HepG2 (cell line): ENCODE measurements around the gene RRBP1. TPM values are rescaled to one million over a fixed set of nuclear protein-coding genes. Genes with fewer than 3 reads are reported as not detected.
A peak's percentile ranks its signal among the peaks of the same experiment; 100 is the strongest.

Source experiments
- AGO2 ChIP-seq: fragments of 200-400 bp; formaldehyde crosslinking; optimal IDR thresholded peaks from 2 replicates; pipeline ENCODE3; 2017; ENCODE audit warnings: mild to moderate bottlenecking, low read depth, low read length, moderate library complexity
- EHMT2 ChIP-seq: fragments of 200-600 bp; sonication (generic); IDR thresholded peaks from 2 replicates; pipeline ENCODE4 v1.7.0; 2017; ENCODE audit warnings: antibody characterized with exemption, low read depth, low read length, borderline replicate concordance
- GTF2F1 ChIP-seq: fragments of 150-350 bp; IDR thresholded peaks from 2 replicates; pipeline ENCODE4 v1.6.1; 2014; ENCODE audit warnings: low read length
- PHF21A ChIP-seq: sonication (generic); formaldehyde crosslinking; IDR thresholded peaks from 2 replicates; pipeline ENCODE4 v1.5.0; 2020; ENCODE audit warnings: mild to moderate bottlenecking, missing genetic modification reagents
- RXRB ChIP-seq: IDR thresholded peaks from 2 replicates; pipeline ENCODE4 v1.6.1; 2016; ENCODE audit warnings: borderline replicate concordance, missing genetic modification reagents, missing compliant biosample characterization
- SMAD3 ChIP-seq: sonication (generic); formaldehyde crosslinking; IDR thresholded peaks from 2 replicates; pipeline ENCODE4 v1.4.0; 2020; ENCODE audit warnings: missing genetic modification reagents
- TCF12 ChIP-seq, 2 experiments: fragments of 450-650 bp in 1 of 2; sonication (generic) in 1 of 2; formaldehyde crosslinking in 1 of 2; IDR thresholded peaks; 2 replicates each; pipeline versions ENCODE4 v1.6.1 to v1.8.0; 2017 to 2022; ENCODE audit warnings: antibody characterized with exemption in 1 of 2, mild to moderate bottlenecking in 1 of 2, missing genetic modification reagents in 1 of 2, moderate library complexity in 1 of 2
- ZFP36L1 ChIP-seq: sonication (generic); formaldehyde crosslinking; IDR thresholded peaks from 2 replicates; pipeline ENCODE4 v1.8.0; 2022; ENCODE audit warnings: mild to moderate bottlenecking, missing genetic modification reagents, moderate library complexity
- ZNF326 ChIP-seq: sonication (generic); formaldehyde crosslinking; IDR thresholded peaks from 2 replicates; pipeline ENCODE4 v1.4.0; 2020; ENCODE audit warnings: missing genetic modification reagents, borderline replicate concordance
- ZNF382 ChIP-seq: sonication (generic); formaldehyde crosslinking; IDR thresholded peaks from 2 replicates; pipeline ENCODE4 v1.5.0; 2020; ENCODE audit warnings: missing genetic modification reagents, mild to moderate bottlenecking, borderline replicate concordance
- ZNF530 ChIP-seq: sonication (generic); formaldehyde crosslinking; IDR thresholded peaks from 2 replicates; pipeline ENCODE4 v1.5.0; 2020; ENCODE audit warnings: low read depth, mild to moderate bottlenecking, missing genetic modification reagents
- ZNF878 ChIP-seq: sonication (generic); formaldehyde crosslinking; IDR thresholded peaks from 2 replicates; pipeline ENCODE4 v1.8.1; 2023; ENCODE audit warnings: mild to moderate bottlenecking, missing genetic modification reagents, moderate library complexity
- polyA plus RNA-seq, 8 experiments: library from polyadenylated mRNA; depleted of rRNA in 3 of 8; stranded (reverse) in 7 of 8; unstranded in 1 of 8; fragments of >200 nt; fragmentation: Illumina TruSeq in 4 of 8; extraction: Trizol in 4 of 8; gene quantifications; 2 replicates each; pipeline versions ENCODE4 v1.2.1 to v1.2.3, GENCODE V29; 2011 to 2016; ENCODE audit warnings: low read depth in 4 of 8, missing spikeins in 1 of 8, mixed read lengths in 1 of 8; ENCODE audit not compliant: insufficient read depth in 1 of 8
- total RNA-seq, 5 experiments: library from RNA; depleted of rRNA; stranded (reverse); fragments of >200 nt; fragmentation: Illumina TruSeq; extraction: Trizol; gene quantifications; 2 replicates each; pipeline ENCODE4 v1.2.3, GENCODE V29; 2016; ENCODE audit warnings: low read depth in 1 of 5
- TF ChIP-seq, protein P1 (sequence below): IDR thresholded peaks from 2 replicates; pipeline ENCODE4 v1.6.1; 2016; ENCODE audit warnings: control low read depth
- TF ChIP-seq, protein P2 (sequence below): sonication (generic); formaldehyde crosslinking; IDR thresholded peaks from 2 replicates; pipeline ENCODE4 v1.5.1; 2020; ENCODE audit warnings: mild to moderate bottlenecking, missing genetic modification reagents, borderline replicate concordance
- TF ChIP-seq, protein P3 (sequence below): sonication (generic); formaldehyde crosslinking; IDR thresholded peaks from 2 replicates; pipeline ENCODE4 v1.4.0; 2020; ENCODE audit warnings: mild to moderate bottlenecking, missing genetic modification reagents
- TF ChIP-seq, protein P4 (sequence below): sonication (generic); formaldehyde crosslinking; IDR thresholded peaks from 2 replicates; pipeline ENCODE4 v1.5.1; 2020; ENCODE audit warnings: missing genetic modification reagents, mild to moderate bottlenecking, borderline replicate concordance
- TF ChIP-seq, protein P5 (sequence below): sonication (generic); formaldehyde crosslinking; IDR thresholded peaks from 2 replicates; pipeline ENCODE4 v1.8.0; 2022; ENCODE audit warnings: mild to moderate bottlenecking, missing genetic modification reagents, borderline replicate concordance

RRBP1 gene
- total and polyA plus RNA-seq, 2 of the 13 experiments (the other 11 are each of a cell fraction or from before 2014, with no cell fraction given): 150 to 222 TPM

DNA sequence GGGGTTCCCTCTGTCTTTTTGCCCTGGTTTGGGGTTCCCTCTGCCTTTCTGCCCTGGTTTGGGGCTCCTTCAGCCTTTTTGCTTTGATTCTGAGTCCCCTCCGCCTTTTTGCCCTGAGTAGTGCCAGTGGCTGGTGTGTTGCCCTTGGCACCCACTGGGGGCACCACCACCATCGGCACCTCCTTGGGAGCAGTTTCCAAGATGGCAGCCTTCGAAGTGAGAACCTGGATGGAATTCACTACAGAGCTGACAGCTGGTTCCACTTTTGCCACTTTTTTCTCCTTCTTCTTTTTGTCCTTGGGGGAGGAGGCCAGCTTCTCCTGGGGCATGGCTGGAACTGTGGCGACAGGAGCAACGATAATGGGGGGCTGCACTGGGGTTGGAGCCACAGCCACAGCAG, 22.2 kb downstream of the RRBP1 start (continued):
- TF ChIP-seq RXRB (CRISPR knock-in tag) (no peak), EHMT2 (no peak), ZNF382 (CRISPR knock-in tag) (no peak), ZNF878 (CRISPR knock-in tag) (no peak), GTF2F1 (no peak), PHF21A (CRISPR knock-in tag) (no peak), SMAD3 (CRISPR knock-in tag) (no peak), ZNF530 (no peak), ZFP36L1 (CRISPR knock-in tag) (no peak), AGO2 (peak; percentile 24), ZNF326 (CRISPR knock-in tag) (no peak), TCF12 (IDR thresholded peaks at IDR 0.05) (no peak), TCF12 (CRISPR knock-in tag; IDR thresholded peaks at IDR 0.05) (no peak)
- TF ChIP-seq, protein P1, sequence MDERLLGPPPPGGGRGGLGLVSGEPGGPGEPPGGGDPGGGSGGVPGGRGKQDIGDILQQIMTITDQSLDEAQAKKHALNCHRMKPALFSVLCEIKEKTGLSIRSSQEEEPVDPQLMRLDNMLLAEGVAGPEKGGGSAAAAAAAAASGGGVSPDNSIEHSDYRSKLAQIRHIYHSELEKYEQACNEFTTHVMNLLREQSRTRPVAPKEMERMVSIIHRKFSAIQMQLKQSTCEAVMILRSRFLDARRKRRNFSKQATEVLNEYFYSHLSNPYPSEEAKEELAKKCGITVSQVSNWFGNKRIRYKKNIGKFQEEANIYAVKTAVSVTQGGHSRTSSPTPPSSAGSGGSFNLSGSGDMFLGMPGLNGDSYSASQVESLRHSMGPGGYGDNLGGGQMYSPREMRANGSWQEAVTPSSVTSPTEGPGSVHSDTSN (CRISPR knock-in tag): no peak
- TF ChIP-seq, protein P2, sequence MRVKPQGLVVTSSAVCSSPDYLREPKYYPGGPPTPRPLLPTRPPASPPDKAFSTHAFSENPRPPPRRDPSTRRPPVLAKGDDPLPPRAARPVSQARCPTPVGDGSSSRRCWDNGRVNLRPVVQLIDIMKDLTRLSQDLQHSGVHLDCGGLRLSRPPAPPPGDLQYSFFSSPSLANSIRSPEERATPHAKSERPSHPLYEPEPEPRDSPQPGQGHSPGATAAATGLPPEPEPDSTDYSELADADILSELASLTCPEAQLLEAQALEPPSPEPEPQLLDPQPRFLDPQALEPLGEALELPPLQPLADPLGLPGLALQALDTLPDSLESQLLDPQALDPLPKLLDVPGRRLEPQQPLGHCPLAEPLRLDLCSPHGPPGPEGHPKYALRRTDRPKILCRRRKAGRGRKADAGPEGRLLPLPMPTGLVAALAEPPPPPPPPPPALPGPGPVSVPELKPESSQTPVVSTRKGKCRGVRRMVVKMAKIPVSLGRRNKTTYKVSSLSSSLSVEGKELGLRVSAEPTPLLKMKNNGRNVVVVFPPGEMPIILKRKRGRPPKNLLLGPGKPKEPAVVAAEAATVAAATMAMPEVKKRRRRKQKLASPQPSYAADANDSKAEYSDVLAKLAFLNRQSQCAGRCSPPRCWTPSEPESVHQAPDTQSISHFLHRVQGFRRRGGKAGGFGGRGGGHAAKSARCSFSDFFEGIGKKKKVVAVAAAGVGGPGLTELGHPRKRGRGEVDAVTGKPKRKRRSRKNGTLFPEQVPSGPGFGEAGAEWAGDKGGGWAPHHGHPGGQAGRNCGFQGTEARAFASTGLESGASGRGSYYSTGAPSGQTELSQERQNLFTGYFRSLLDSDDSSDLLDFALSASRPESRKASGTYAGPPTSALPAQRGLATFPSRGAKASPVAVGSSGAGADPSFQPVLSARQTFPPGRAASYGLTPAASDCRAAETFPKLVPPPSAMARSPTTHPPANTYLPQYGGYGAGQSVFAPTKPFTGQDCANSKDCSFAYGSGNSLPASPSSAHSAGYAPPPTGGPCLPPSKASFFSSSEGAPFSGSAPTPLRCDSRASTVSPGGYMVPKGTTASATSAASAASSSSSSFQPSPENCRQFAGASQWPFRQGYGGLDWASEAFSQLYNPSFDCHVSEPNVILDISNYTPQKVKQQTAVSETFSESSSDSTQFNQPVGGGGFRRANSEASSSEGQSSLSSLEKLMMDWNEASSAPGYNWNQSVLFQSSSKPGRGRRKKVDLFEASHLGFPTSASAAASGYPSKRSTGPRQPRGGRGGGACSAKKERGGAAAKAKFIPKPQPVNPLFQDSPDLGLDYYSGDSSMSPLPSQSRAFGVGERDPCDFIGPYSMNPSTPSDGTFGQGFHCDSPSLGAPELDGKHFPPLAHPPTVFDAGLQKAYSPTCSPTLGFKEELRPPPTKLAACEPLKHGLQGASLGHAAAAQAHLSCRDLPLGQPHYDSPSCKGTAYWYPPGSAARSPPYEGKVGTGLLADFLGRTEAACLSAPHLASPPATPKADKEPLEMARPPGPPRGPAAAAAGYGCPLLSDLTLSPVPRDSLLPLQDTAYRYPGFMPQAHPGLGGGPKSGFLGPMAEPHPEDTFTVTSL (CRISPR knock-in tag): no peak
- TF ChIP-seq, protein P3, sequence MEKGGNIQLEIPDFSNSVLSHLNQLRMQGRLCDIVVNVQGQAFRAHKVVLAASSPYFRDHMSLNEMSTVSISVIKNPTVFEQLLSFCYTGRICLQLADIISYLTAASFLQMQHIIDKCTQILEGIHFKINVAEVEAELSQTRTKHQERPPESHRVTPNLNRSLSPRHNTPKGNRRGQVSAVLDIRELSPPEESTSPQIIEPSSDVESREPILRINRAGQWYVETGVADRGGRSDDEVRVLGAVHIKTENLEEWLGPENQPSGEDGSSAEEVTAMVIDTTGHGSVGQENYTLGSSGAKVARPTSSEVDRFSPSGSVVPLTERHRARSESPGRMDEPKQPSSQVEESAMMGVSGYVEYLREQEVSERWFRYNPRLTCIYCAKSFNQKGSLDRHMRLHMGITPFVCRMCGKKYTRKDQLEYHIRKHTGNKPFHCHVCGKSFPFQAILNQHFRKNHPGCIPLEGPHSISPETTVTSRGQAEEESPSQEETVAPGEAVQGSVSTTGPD (CRISPR knock-in tag): no peak
- TF ChIP-seq, protein P4, sequence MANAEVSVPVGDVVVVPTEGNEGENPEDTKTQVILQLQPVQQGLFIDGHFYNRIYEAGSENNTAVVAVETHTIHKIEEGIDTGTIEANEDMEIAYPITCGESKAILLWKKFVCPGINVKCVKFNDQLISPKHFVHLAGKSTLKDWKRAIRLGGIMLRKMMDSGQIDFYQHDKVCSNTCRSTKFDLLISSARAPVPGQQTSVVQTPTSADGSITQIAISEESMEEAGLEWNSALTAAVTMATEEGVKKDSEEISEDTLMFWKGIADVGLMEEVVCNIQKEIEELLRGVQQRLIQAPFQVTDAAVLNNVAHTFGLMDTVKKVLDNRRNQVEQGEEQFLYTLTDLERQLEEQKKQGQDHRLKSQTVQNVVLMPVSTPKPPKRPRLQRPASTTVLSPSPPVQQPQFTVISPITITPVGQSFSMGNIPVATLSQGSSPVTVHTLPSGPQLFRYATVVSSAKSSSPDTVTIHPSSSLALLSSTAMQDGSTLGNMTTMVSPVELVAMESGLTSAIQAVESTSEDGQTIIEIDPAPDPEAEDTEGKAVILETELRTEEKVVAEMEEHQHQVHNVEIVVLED (CRISPR knock-in tag): no peak
- TF ChIP-seq, protein P5, sequence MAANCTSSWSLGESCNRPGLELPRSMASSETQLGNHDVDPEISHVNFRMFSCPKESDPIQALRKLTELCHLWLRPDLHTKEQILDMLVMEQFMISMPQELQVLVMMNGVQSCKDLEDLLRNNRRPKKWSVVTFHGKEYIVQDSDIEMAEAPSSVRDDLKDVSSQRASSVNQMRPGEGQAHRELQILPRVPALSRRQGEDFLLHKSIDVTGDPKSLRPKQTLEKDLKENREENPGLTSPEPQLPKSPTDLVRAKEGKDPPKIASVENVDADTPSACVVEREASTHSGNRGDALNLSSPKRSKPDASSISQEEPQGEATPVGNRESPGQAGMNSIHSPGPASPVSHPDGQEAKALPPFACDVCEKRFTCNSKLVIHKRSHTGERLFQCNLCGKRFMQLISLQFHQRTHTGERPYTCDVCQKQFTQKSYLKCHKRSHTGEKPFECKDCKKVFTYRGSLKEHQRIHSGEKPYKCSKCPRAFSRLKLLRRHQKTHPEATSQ (CRISPR knock-in tag): no peak
